Activated CD4-positive, alpha-beta T cell treated with anti-CD3 and anti-CD28 coated beads for 36 hours (primary cell): ENCODE data around the gene RAB7B. TPM values are rescaled to one million over a fixed set of nuclear protein-coding genes. Genes with fewer than 3 reads are reported as not detected.

Experiments used
- ATAC-seq: fragments of 200-7000 bp; cut with Tn5 transposase; one replicate; pipeline ENCODE4 v1.10.0; 2021; ENCODE audit warnings: mild to moderate bottlenecking, moderate library complexity
- CTCF ChIA-PET: fragments of 350-600 bp; sonication (Branson Sonifier 250); formaldehyde crosslinking; loops from one replicate; lab custom pipeline; 2021; ENCODE audit warnings: antibody characterized with exemption; lab: Charles Lee
- POLR2A ChIA-PET: fragments of 350-600 bp; sonication (Branson Sonifier 250); formaldehyde crosslinking; loops from one replicate; lab custom pipeline; 2021; ENCODE audit warnings: antibody characterized with exemption, inconsistent platforms; lab: Charles Lee
- DNase-seq: peaks from one replicate; pipeline ENCODE4 v3.0.0-alpha.2; 2020
- H3K27ac Mint-ChIP-seq: one replicate; pipeline ENCODE4 v1.8.0; 2021; ENCODE audit warnings: mixed read lengths
- H3K27me3 Mint-ChIP-seq: one replicate; pipeline ENCODE4 v1.8.0; 2021; ENCODE audit warnings: mixed read lengths
- H3K36me3 Mint-ChIP-seq: one replicate; pipeline ENCODE4 v1.8.0; 2021; ENCODE audit warnings: low read depth, mixed read lengths
- H3K4me1 Mint-ChIP-seq: one replicate; pipeline ENCODE4 v1.8.0; 2021; ENCODE audit warnings: mixed read lengths
- H3K4me3 Mint-ChIP-seq: one replicate; pipeline ENCODE4 v1.8.0; 2021; ENCODE audit warnings: mild to moderate bottlenecking, moderate library complexity, mixed read lengths
- H3K9me3 Mint-ChIP-seq: one replicate; pipeline ENCODE4 v1.8.0; 2021; ENCODE audit warnings: low read depth, mixed read lengths
- intact Hi-C, 2 experiments: fragments of 100-400 bp; cut with DNase I in 1 of 2; cut with micrococcal nuclease in 1 of 2; formaldehyde crosslinking; loops; one replicate each; pipeline versions ENCODE4 v1.14.2 to v1.15.1; 2022 to 2024; cut with DNase I, micrococcal nuclease
- total RNA-seq, 2 experiments: library from RNA; stranded (reverse); gene quantifications; one replicate each; pipeline ENCODE4 v1.2.3, GENCODE V29; 2021

The RAB7B gene
- total RNA-seq, 2 experiments from 2014 or later: not detected

GRCh38 chr1:205980237-205980870 is 22.8 kb downstream of the RAB7B start:
- H3K4me1 Mint-ChIP-seq: no peaks in the 10 kb centered on the region
- H3K27me3 Mint-ChIP-seq: no peaks in the 10 kb centered on the region
- POLR2A ChIA-PET: no interaction called here
- ATAC-seq: no peak
- H3K9me3 Mint-ChIP-seq: peaks cover 8% of the 10 kb centered on the region
- intact Hi-C loops: no loop called here
- no peaks in the 10 kb centered on the region for H3K36me3 Mint-ChIP-seq
- no peak overlapping the region for H3K27ac Mint-ChIP-seq
- no peak for DNase-seq
- CTCF ChIA-PET: interaction anchor here (0.5 to 8.3 kb wide), 6 partner anchors 63 to 324 kb away, joined by 3 to 232 read pairs (median 5); no protein-coding TSS in a partner anchor
- H3K4me3 Mint-ChIP-seq: no peak overlapping the region

DNA sequence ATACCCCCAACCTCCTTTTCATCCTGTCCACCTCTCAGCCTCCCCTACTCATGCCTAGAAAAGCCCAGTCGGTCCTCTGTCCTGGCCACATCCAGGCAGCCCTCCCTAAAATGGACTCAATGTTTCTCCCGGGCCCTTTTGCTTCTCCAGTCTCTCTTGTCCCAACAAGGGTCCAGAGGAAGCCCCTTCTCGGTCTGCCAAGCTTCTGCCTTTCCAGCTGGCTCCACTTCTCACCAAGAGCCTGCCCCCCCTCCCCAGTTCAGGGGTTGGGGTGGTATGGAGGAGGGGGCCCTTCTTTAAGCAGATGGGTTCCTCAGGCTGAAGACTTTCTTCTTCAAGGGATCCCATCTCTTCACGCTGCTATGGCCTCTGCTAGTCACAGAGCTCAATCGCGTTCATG is 23.9 kb downstream of the RAB7B start:
- CTCF ChIA-PET: interaction anchor here (0.6 to 7.8 kb wide), 9 partner anchors 18 to 323 kb away, joined by 3 to 232 read pairs (median 4); no protein-coding TSS in a partner anchor
- no peak for DNase-seq
- POLR2A ChIA-PET: no interaction called here

DNA sequence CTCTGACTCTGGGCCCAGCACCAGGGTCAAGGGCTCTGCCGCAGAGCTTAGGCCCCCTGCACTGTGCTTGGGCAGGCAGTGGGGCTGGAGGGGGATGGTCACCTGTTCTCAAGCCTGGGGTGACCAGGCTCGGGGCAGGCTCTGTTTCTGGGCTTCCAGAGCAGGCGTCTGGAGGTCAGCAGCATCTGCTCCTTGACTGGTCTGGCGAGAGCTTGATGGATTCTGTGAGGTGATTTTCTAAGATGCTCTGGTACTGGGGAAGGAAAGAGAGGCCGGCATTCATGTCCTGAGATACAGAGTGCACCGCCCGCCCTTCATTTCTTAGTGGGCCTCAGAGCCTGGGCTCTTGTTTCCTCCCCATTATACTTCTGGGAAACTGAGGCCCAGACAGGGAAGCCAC is 24.5 kb downstream of the RAB7B start:
- Mint-ChIP-seq H3K4me3 (no peak overlapping the region), H3K4me1 (no peaks in the 10 kb centered on the region), H3K27me3 (no peaks in the 10 kb centered on the region), H3K27ac (no peak overlapping the region), H3K9me3 (peaks cover 11% of the 10 kb centered on the region), H3K36me3 (no peaks in the 10 kb centered on the region)
- intact Hi-C loops: loop anchor here in 1 of 2 experiments (5.0 kb wide), 1 partner anchor 266 kb away; no protein-coding TSS in a partner anchor
- CTCF ChIA-PET: interaction anchor here (0.6 to 7.8 kb wide), 9 partner anchors 10 to 320 kb away, joined by 3 to 232 read pairs (median 5); partner anchors contain the start of gene PM20D1
- ATAC-seq (no peak), DNase-seq (no peak)
- POLR2A ChIA-PET: no interaction called here

More for the DNA sequence above, 23.9 kb downstream of the RAB7B start:
- ATAC-seq: no peak
- Mint-ChIP-seq H3K9me3 (peaks cover 11% of the 10 kb centered on the region), H3K36me3 (no peaks in the 10 kb centered on the region), H3K4me1 (no peaks in the 10 kb centered on the region), H3K4me3 (no peak overlapping the region), H3K27ac (no peak overlapping the region), H3K27me3 (no peaks in the 10 kb centered on the region)
- intact Hi-C loops: loop anchor here in 1 of 2 experiments (5.0 kb wide), 1 partner anchor 267 kb away; no protein-coding TSS in a partner anchor

- Mint-ChIP-seq H3K36me3 (no peaks in the 10 kb centered on the region), H3K27ac (no peak overlapping the region), H3K27me3 (no peaks in the 10 kb centered on the region), H3K4me1 (no peaks in the 10 kb centered on the region), H3K9me3 (peaks cover 11% of the 10 kb centered on the region), H3K4me3 (no peak overlapping the region)
- DNase-seq: peak; percentile 90
- intact Hi-C loops: loop anchor here (1.0 to 5.0 kb wide), 6 partner anchors 58 to 385 kb away; no protein-coding TSS in a partner anchor
- peak; percentile 89 for ATAC-seq
- ChIA-PET POLR2A (interaction anchor here (0.6 kb wide), 1 partner anchor 61 kb away, joined by 4 read pairs; no protein-coding TSS in a partner anchor), CTCF (interaction anchor here (0.6 to 7.8 kb wide), 71 partner anchors 9 to 985 kb away, joined by 3 to 232 read pairs (median 6); partner anchors contain the start of genes CTSE and PM20D1)
Observed at GRCh38 chr1:205977402-205978014, 25.7 kb downstream of the RAB7B start.

DNA sequence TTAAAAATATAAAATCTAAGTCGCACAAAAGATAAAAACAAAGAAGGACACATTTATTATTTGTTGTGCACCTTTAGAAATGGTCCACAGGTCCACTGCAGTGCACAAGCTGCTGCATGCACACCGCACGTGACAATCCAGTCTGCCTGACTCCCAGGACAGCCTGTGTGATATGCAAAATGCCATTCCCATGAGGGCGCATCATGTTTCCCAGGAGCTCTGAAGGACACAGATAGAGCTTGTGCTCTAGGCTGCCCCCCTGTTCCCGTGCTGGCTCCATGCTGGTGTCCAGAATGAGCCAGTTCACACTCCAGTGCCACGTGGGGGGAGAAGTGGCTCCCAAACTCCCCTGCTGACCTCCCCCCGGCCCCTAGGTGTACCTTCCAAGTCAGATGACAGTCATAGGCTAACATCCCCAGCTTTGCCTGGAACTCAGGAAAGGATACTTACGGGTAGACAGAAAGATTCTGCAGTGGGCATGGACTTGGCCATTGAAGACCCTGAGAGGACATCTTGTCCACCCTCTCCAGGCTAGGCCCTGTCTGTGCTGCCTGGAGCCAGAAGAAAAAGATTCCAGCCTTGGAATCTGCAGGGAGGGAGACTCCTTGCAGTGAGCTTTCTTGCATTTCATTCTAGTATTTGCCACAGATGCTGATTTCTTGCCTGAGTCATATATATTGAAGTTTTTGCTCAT is 26.3 kb downstream of the RAB7B start:
- Mint-ChIP-seq H3K9me3 (peaks cover 8% of the 10 kb centered on the region), H3K36me3 (no peaks in the 10 kb centered on the region), H3K4me1 (no peaks in the 10 kb centered on the region), H3K27me3 (no peaks in the 10 kb centered on the region), H3K4me3 (no peak overlapping the region), H3K27ac (no peak overlapping the region)
- CTCF ChIA-PET: interaction anchor here (0.6 to 7.8 kb wide), 67 partner anchors 8 to 986 kb away, joined by 3 to 232 read pairs (median 6); partner anchors contain the start of genes CTSE and PM20D1
- intact Hi-C loops: loop anchor here (1.0 to 5.0 kb wide), 6 partner anchors 58 to 384 kb away; no protein-coding TSS in a partner anchor
- POLR2A ChIA-PET: interaction anchor here (0.6 kb wide), 1 partner anchor 60 kb away, joined by 4 read pairs; no protein-coding TSS in a partner anchor
- DNase-seq (no peak), ATAC-seq (no peak)

DNA sequence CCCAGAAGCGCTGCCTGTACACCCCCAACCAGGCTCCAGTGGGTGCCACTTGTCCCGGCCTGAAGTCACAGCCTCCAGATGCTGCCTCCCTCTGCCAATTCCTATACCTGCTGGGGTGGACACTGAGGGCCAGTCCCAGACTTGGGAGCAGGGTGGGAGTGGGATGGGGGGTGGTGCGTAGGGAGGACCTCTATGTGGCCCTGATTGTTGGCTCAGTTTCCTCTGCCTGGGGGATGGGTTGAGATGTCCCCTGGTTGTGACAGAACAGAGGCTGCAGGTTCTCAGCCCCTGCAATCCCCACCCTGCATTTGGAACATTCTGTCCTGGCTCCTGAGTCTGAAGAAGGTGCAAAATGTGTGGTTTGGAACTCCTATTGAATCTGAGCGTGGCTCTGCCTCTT is 27.2 kb downstream of the RAB7B start:
- H3K27ac Mint-ChIP-seq: no peak overlapping the region
- DNase-seq (no peak), ATAC-seq (no peak)
- no peaks in the 10 kb centered on the region for H3K27me3 Mint-ChIP-seq
- H3K4me1 Mint-ChIP-seq: no peaks in the 10 kb centered on the region
- POLR2A ChIA-PET: no interaction called here
- intact Hi-C loops: loop anchor here (2.0 to 5.0 kb wide), 3 partner anchors 264 to 383 kb away; no protein-coding TSS in a partner anchor
- H3K4me3 Mint-ChIP-seq: no peak overlapping the region
- CTCF ChIA-PET: interaction anchor here (1.3 to 7.8 kb wide), 8 partner anchors 58 to 317 kb away, joined by 7 to 232 read pairs (median 16); no protein-coding TSS in a partner anchor
- H3K9me3 Mint-ChIP-seq: peaks cover 3% of the 10 kb centered on the region
- H3K36me3 Mint-ChIP-seq: no peaks in the 10 kb centered on the region

- ChIA-PET POLR2A (no interaction called here), CTCF (interaction anchor here (2.7 to 7.8 kb wide), 3 partner anchors 58 to 317 kb away, joined by 87 to 232 read pairs (median 109); no protein-coding TSS in a partner anchor)
- Mint-ChIP-seq H3K4me1 (no peaks in the 10 kb centered on the region), H3K9me3 (peaks cover 3% of the 10 kb centered on the region), H3K4me3 (no peak overlapping the region), H3K36me3 (no peaks in the 10 kb centered on the region), H3K27me3 (no peaks in the 10 kb centered on the region), H3K27ac (no peak overlapping the region)
- intact Hi-C loops: loop anchor here in 1 of 2 experiments (5.0 kb wide), 1 partner anchor 263 kb away; no protein-coding TSS in a partner anchor
- ATAC-seq: no peak
- DNase-seq: no peak
Observed at GRCh38 chr1:205975387-205975998, 27.7 kb downstream of the RAB7B start.

DNA sequence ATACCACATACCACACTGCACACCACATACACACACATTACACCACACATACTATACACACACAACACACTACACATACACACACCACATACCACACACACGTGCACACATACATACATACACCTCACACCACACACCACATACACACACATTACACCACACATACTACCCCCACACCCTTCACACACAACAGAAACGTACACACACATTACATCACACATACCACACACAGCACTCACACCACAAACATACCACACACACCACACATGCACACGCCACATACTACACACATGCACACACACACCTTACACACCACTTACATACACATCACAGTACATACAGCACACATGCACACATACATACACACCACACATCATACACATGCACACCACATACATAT is 28.5 kb downstream of the RAB7B start:
- ChIA-PET CTCF (no interaction called here), POLR2A (no interaction called here)
- H3K36me3 Mint-ChIP-seq: no peaks in the 10 kb centered on the region
- no peaks in the 10 kb centered on the region for H3K4me1 Mint-ChIP-seq
- intact Hi-C loops: loop anchor here in 1 of 2 experiments (5.0 kb wide), 1 partner anchor 262 kb away; no protein-coding TSS in a partner anchor
- DNase-seq (no peak), ATAC-seq (no peak)
- peaks cover 3% of the 10 kb centered on the region for H3K9me3 Mint-ChIP-seq
- H3K27me3 Mint-ChIP-seq: no peaks in the 10 kb centered on the region
- H3K4me3 Mint-ChIP-seq: no peak overlapping the region
- H3K27ac Mint-ChIP-seq: no peak overlapping the region

- intact Hi-C loops: no loop called here
- DNase-seq: no peak
- ChIA-PET POLR2A (no interaction called here), CTCF (no interaction called here)
- Mint-ChIP-seq H3K27me3 (no peaks in the 10 kb centered on the region), H3K9me3 (peaks cover 3% of the 10 kb centered on the region), H3K27ac (no peak overlapping the region), H3K36me3 (no peaks in the 10 kb centered on the region), H3K4me3 (no peak overlapping the region), H3K4me1 (no peaks in the 10 kb centered on the region)
- no peak for ATAC-seq
Observed at GRCh38 chr1:205973377-205974232, 29.6 kb downstream of the RAB7B start.
